GM19025 (cell line): ENCODE data around the gene ACAP3.
"Not testable (repeated sequence)": the region's sequence is repeated elsewhere in the genome, so short reads cannot be mapped to it uniquely, and the experiment has no call there.

Experiments
- ATAC-seq: cut with Tn5 transposase; IDR thresholded peaks from one replicate; pipeline ENCODE4 v1.9.1; 2021; ENCODE audit warnings: mild to moderate bottlenecking, low read depth, moderate library complexity; ENCODE audit not compliant: unreplicated experiment

The ACAP3 gene

DNA sequence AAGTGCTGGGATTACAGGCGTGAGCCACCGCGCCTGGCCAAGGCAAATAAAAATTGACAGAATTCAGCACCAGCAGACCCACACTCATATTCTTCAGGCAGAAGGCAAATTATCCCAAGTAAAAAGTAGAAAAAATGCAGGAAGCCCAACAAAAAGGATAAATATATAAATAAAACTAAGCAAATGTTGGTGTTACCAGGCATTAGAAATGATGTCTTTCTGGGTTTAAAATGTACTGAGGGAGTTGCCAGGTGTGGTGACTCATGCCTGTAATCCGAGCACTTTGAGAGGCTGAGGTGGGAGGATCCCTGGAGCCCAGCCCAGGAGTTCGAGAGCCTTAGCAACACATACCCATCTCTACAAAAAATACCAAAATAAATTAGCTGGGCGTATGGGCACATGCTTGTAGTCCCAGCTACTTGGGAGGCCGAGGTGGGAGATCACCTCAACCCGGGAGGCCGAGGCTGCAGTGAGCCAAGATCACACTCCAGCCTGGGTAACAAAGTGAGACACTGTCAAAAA is 10.5 kb upstream of the ACAP3 start:
- no peak for ATAC-seq

DNA sequence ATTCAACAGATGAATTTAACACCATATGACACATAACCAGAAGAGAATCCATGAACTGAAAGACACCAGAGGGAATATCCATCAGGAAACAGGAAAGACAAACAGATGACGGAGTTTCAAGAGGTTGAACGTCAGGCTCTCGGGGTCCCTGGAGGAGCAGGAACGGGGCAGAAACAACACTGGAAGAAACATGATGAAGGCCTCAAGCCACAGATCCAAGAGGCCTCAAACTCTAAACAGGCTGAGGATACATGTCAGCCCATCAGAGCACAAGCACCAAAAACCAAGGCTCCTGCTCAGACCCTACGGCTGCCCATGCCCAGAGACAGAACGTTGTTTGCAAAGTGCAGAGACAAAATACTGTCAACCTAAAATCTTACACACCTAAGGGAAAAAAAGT is 9.7 kb upstream of the ACAP3 start:
- ATAC-seq = no peak

DNA sequence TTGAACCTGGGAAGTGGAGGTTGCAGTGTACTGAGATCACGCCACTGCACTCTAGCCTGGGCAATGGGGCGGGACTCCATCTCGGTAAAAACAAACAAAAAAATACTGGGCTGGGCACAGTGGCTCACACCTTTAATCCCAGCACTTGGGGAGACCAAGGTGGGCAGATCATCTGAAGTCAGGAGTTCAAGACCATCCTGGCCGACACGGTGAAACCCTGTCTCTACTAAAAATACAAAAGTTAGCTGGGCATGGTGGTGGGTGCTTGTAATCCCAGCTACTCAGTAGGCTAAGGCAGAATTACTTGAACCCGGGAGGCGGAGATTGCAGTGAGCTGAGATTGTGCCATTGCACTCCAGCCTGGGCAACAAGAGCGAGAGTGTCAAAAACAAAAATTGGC is 8.5 kb upstream of the ACAP3 start:
- not testable (repeated sequence) for ATAC-seq

DNA sequence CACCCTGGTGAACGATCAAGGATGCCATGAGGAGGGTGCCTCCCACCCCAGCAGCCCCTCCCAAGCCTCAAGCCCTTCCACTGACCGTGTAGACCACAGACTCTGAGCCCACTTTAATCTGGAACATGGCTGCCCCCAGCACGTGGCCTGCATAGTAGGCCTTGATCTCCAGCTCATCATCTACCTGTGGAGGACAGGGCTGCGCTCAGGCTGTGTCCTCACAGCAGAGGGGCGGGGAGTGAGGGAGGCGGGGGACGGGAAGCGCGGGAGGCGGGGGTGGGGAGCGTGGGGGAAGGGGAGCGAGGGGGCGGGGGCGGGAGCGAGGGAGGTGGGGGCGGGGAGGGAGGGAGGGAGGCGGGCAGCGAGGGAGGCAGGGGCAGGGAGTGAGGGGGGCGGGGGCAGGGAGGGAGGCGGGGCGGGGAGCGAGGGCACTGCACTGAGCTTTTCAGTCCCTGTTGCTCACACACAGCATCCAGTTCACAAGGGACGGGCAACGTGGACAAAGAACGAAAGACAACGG is 7.8 kb upstream of the ACAP3 start:
- no peak for ATAC-seq

DNA sequence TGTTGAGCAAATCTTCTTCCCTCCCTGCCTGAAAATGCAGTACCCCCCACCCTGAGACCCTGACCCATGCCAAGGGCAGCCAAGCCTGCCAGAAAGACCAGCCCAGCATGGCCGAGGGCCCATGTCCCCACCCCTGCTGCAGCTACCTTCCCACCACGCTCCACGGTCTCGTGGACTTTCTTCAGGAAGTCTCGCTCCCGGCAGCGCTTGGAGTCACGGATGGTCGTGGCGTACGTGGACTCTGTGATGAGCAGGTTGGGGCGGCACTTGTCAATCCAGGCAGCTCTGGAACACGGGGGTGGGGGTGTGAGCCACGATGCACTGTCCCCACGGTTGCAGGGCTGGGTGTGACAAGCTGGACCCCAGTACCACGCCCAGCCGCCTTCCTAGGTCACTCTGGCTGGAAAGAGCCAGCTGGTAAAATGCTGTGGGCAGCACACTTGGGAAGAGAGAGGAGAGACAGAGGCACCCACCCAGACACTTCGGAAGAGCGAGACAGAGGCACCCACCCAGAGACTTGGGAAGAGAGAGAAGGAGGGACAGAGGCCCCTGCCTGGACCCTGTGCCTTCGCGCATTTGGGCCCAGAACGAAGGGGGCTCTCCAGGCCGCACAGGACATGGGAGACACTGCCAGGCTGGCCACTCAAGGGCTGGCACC is 7.1 kb upstream of the ACAP3 start:
- no peak for ATAC-seq

DNA sequence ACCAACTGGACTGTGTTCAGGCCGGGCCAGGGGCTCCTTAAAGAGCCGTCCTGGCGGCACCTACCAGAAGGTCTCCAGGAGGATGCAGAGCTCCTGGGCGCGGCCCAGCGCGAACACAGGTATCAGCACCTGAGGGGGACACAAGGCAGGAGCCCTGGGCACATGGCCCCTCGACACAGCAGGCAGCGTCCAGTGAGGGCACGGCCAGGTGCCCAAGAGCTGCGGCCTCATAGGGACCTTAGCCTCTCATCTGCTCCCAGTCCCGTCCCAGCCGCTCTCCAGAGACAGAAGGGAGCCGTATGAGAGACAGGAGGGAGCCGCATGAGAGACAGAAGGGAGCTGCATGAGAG is 6.5 kb upstream of the ACAP3 start:
- ATAC-seq = no peak

DNA sequence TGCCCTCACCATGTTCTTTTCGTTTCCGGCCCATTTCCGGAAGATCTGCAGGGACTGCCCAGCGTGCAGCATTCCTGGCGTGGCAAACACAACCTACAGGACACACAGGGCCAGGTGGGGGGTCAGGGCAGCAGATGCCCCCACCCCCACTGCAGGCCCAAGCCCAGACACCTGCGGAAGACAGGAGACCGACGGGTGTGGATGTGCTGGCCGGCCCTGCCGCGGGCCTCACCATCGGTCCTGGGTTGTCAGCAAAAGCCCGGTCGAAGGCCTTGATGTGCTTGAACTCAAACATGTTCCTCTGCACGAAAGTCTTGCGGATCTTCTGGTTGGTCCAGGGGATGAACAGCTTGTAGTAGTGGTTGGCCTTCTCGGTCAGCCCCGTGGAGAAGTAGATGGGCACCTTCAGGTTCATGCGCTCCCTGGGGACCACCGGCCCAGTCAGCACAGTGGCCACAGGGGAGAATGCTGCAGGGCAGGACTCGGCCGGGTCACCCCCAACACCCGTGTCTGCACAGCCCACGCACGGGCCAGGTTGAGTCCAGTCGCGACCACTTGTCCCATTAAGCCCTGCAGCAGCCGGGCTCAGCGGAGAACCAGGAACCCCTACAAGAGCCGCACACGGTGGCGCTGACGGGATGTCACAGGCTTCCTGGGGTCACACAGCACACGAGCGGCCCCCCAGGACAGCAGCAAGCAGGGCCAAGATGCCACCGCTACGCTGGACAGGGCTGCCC is 5.9 kb upstream of the ACAP3 start:
- ATAC-seq = no peak

DNA sequence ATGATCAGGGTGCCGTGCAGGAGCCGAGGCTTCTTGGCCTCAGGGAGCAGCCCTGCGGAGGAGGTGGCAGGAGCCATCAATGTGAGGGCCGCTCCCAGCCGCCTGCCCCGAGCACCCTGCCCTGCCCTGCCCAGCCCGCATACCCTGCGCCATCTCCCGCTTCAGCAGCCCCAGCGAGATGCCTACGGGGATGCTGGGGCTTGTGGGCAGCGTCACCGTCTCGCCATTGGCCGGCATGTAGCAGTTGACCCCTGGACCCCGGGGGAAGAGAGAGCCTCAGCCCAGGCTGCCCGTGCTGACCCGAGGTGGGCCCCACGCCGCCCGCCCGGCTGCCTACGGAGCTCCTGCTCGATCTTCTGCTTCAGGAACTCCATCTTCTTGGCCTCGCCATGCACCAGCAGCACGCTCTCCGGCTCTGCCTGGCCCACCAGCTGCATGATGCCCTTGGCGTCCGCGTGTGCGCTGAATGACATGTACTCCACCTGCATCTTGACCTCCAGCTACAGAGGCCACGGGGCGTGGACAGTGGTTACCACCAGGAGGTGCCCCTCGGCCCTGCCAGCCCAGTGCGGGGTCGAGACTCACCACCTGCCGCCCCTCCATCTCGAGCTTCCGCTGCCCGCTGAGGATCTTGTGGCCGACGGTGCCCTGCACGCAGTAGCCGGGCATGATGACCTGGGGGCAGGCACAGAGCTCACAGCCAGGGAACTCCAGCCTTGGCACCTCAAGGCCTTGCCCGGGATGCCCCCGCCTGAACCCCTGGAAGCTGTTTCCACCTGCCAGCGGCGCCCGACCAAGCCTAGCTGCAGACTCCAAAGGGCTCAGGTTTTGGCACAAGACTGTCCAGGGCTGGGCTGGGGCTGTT is 5.0 kb upstream of the ACAP3 start:
- ATAC-seq = no peak

DNA sequence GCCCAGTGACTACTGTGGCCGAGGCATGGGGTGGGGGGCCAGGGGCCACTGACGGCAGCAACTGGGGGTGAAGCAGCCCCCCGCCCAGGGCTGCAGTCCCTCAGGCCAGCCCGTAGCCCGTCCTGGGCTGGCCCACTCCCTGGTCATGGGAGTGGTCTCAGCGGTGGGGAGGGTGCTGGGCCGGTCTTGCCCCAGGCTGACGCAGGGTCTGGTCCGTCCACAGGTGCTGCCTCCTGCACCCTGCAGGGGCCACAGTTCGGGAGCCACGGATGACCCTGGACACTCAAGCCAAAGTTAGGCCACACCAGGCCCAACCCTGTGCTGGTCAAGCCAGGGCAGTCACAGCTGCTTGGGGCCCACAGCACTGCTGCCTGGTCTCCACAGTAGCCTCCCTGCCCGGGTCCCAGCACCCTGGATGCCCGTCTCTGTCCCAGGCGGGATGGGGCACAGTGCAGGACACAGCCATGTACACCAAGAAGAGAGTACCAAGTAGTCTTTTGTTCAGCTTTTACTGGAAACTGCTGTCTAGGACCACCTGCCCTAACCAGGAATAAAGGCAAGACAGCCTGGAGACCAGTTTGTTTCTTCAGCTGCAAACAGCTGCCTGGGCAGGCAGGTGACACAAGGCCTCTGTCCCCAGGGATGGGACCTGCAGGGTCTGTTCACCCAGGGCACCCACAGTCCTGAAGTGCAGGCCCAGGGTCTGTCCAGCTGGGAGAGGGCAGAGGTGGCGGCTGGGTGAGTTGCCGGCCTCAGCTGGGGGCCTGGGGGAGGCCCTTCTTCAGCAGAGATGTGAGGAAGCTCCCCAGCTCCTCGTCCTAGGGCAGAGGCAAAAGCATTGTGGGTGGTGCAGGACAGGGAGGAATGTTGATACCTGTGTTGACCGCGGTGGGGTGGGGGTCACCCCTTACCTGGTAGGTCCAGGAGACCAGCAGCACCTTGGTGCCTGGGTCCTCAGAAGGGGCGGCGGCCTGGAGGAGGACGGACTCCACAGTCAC is 3.7 kb upstream of the ACAP3 start:
- ATAC-seq = no peak

DNA sequence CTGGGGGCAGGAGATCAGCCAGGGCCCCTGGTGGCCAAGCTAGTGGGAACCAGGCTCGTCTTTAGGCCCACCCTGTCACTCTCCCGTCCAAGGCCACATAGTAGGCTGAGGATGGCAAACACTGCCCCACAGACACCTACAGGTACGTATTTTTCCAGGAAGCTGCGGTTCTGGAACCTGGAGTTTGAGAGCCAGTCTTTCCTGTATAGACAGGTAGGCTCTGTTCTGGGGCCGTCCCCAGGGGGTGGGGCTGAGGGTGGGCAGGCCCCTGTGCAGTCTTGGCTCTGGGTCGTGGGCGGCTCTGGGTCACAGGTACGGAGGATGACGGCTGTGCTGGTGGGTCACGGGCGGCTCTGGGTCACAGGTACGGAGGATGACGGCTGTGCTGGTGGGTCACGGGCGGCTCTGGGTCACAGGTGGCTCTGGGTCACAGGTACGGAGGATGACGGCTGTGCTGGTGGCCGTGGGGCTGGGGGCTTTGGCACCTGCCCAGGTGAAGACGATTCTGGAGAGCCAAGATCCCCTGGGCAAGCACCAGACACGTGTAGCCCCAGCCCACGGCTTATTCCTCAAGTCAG is 2.8 kb upstream of the ACAP3 start:
- no peak for ATAC-seq

DNA sequence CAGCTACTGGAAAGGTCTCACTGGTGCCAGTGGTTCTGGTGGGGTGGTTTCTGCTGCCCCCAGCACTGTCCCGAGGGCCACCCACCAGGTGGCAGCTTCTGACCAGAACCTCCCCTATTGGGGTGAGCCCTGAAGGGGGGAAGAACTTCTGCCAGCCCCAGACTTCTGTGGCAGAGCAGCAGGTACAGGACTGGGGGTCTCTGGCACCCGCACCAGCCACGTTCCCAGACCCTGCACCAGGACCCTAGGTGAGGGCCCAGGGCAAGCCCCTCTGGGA is 2.3 kb upstream of the ACAP3 start:
- no peak for ATAC-seq

DNA sequence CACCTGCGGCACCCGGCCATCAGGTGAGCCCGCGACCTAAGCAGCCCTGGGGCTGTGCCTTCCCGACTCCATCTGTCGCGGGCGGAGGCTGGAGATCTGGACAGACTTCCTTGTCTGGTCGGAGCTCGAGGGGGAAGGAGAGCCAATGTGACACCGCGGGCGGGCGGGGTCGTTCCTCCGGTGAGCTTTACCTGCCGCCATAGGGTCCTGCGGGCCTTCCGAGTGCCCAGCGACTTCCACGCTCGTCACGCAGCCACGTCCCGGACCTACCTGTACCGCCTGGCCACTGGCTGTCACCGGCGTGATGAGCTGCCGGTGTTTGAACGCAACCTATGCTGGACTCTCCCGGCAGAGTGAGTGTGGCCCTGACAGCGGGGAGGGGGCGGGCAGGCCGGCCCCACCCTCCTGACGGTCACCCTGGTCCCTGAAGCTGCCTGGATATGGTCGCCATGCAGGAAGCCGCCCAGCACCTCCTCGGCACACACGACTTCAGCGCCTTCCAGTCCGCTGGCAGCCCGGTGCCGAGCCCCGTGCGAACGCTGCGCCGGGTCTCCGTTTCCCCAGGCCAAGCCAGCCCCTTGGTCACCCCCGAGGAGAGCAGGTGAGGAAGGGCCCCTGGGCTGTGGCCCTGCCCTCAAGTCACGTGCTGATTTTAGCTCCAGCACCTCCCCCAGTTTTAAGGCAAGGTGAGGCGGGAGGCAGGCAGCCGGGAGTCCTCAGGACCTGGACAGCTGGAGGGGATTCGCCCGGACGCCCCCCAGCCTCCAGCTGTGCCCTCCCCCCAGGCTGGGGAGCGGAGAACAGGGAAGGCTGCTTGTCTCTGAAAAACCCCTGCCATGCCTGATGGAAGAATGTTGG is 1.8 kb upstream of the ACAP3 start:
- ATAC-seq = no peak

DNA sequence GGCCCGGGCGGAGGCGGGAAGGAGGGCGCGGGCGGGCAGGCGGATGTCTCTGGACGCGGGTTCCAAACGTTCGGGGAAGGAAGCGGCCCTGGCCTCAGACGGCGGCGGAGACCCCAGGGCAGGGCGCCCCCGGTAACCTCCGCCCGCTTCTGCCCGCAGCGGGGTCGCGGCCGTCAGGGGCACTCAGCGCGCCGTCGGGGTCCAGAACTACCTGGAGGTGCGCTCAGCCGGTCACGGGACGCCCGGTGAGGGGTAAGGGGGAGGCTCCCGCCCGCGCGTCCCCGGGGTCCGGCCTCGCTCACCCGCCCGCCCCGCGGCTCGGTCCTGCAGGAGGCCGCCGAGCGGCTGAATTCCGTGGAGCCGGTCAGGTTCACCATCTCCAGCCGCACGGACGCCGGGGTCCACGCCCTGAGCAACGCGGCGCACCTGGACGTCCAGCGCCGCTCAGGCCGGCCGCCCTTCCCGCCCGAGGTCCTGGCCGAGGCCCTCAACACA is 1.1 kb upstream of the ACAP3 start:
- ATAC-seq = no peak

DNA sequence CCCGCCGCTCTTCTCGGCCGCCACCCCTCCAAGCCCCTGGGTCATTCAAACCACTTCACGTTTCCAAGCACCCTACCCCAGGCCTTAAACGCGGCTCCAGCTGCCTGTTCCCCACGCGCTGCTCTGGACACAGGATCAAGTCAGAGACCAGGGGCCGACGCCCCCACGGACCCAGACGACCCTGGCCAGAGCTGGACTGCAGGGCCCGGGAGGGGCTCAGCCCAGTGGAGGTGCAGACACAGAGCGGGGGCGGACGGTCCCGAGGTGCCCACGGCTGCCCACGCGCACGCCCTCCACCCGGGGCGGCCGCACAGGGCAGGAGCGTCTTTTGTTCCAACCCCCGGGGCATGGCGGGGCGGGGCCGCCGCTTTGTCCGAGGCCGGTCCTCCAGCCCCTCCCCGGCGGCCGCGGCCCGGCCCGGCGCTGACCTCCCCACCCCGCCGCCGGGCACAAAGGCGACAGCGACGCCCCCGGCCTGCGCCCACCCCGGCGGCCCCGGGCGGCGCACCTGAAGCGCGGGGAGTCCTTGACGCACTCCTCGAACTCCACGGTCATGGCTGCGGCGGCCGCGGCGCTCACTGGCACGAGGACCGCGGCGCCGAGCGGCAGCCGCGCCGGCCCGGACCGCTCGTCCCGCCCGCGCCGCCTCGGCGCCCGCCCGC is 338 bp downstream of the ACAP3 start:
- ATAC-seq = peak; percentile 7

DNA sequence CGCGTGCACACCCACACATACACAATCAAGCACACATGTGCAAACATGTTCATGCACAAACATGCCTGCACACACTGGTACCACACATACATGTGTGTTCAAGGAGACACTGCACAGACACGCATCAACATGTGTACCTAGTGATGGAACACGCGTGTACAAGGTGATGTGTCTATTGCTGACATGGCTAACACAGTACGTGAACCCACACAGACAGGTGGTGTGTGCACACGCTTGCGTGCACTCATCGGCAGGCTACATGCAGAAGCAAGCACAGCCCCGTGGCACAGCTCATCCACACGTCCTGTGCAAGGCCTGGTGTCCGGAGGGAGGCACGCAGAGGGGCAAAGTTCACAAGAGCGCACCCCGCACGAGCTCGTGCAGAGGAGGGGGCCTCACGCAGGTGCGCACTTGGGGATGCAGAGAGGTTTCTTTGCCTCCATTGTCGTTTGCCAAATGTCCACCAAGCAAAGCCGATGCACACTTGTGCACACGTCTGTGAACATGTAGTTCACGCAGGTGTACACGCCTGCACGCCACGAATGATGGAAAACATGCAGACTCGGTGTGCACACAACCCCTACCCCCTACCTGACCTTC is 969 bp downstream of the ACAP3 start:
- ATAC-seq = no peak

DNA sequence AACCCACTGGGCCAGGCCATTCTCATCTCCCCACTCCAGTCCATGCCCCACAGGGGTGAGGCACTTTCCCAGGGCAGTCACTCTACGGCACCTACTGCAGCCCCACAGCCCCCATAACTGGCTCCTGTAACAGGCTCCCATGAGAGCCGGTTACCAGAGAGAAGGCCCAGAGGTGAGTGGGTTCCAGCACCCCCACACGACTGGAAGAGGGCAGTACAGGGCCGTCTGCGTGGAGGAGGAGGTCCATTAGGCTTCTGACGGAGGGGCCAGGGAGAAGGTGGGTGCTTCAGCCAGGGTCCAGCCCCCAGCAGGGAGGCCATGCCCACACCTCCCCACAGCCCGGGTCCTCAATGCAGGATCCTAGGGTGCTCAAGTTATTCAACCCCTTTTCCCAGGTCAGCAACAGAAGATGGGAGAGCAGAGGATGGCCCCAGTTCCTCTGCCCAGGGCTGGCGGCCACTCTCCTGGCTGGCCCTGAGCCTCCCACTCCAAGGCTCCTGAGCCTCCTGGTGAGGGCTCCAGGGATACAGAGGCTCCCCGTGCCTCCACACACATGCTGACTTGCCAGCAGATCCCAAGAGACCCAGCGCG is 1.6 kb downstream of the ACAP3 start:
- no peak for ATAC-seq

DNA sequence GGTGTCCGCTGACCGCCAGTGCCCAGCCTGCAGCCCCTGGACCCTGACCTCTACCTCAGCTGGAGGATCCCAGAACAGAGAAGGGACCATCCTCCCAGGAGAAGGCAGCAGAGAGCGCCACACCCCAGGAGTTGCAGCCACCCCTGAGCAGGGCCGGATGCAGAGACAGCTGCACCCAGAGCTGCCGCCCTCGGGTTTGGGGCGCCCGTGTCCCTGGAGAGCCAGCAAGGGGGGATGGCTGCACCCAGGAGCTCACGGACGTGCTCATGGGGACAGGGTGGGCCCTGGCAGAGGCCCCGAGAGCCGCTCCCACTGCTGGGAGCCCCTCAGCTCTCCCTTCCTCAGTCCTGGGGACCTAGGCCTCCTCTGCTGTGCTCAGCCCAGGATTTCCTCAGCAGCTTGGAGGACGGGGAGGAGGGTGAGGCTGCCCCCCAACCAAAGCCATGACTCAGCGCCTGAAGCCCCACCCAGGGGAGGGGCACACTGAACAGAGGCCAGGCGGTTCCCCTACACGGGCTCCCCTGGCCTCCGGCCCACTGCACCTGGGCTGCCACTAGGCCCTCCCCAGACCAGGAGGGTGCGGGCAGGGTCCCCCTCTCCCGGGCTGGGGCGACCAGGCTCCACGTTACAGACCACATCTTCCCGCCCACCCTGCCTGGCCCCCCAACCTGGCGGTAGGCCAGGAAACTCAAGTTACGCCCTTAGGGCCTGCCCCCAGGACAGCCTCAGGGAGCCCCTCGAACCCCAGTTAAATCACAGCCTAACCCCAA is 2.2 kb downstream of the ACAP3 start:
- ATAC-seq = no peak
